GM19395 (cell line): ENCODE measurements around the gene DOCK7.
"Not testable (repeated sequence)": the region's sequence is repeated elsewhere in the genome, so short reads cannot be mapped to it uniquely, and the experiment has no call there.

Experiments used
- ATAC-seq: cut with Tn5 transposase; IDR thresholded peaks from one replicate; pipeline ENCODE4 v1.9.1; 2021; ENCODE audit warnings: mild to moderate bottlenecking, moderate library complexity; ENCODE audit not compliant: unreplicated experiment

Gene DOCK7

GRCh38 chr1:62687903-62688686, at the start of gene DOCK7:
DOCK7 (minus strand) TSS chr1:62688386; CDS start chr1:62688264, 122 bp downstream.
- peak; percentile 86 for ATAC-seq

- no peak for ATAC-seq
Measured at GRCh38 chr1:62735491-62736171, 47.4 kb upstream of the DOCK7 start.

GRCh38 chr1:62732331-62732730, 44.1 kb upstream of the DOCK7 start:
- ATAC-seq, result no peak

- no peak for ATAC-seq
Measured at GRCh38 chr1:62728963-62729362, 40.8 kb upstream of the DOCK7 start.

GRCh38 chr1:62727656-62728407, 39.6 kb upstream of the DOCK7 start:
- no peak for ATAC-seq

- ATAC-seq, result no peak
Measured at GRCh38 chr1:62726011-62726442, 37.8 kb upstream of the DOCK7 start.

- no peak for ATAC-seq
Measured at GRCh38 chr1:62725255-62725654, 37.1 kb upstream of the DOCK7 start.

GRCh38 chr1:62724430-62724829, 36.2 kb upstream of the DOCK7 start:
- no peak for ATAC-seq

- ATAC-seq, result no peak
Measured at GRCh38 chr1:62723883-62724282, 35.7 kb upstream of the DOCK7 start.

GRCh38 chr1:62722796-62723195, 34.6 kb upstream of the DOCK7 start:
- ATAC-seq, result peak; percentile 82

- no peak for ATAC-seq
Measured at GRCh38 chr1:62720946-62721554, 32.9 kb upstream of the DOCK7 start.

- ATAC-seq, result not testable (repeated sequence)
Measured at GRCh38 chr1:62718400-62718799, 30.2 kb upstream of the DOCK7 start.

GRCh38 chr1:62717483-62717882, 29.3 kb upstream of the DOCK7 start:
- ATAC-seq, result no peak

GRCh38 chr1:62716397-62716796, 28.2 kb upstream of the DOCK7 start:
- ATAC-seq, result no peak

GRCh38 chr1:62712336-62713243, 24.4 kb upstream of the DOCK7 start:
- ATAC-seq, result no peak

GRCh38 chr1:62707744-62708120, 19.5 kb upstream of the DOCK7 start:
- ATAC-seq, result no peak

GRCh38 chr1:62706985-62707743, 19.0 kb upstream of the DOCK7 start:
- ATAC-seq, result no peak

GRCh38 chr1:62698161-62698560, 10.0 kb upstream of the DOCK7 start:
- not testable (repeated sequence) for ATAC-seq

- not testable (repeated sequence) for ATAC-seq
Measured at GRCh38 chr1:62694479-62694878, 6.3 kb upstream of the DOCK7 start.
